Endothelial cell (in vitro differentiated cells): Measurements from ENCODE around the gene RGS3. TPM values are rescaled to one million over a fixed set of nuclear protein-coding genes. Genes with fewer than 3 reads are reported as not detected.

Experiments
- DNase-seq: peaks from one replicate; pipeline ENCODE4 v3.0.0; 2021; ENCODE audit warnings: low spot score
- H3K27ac Mint-ChIP-seq: one replicate; pipeline ENCODE4 v1.8.0; 2021; ENCODE audit warnings: mixed read lengths, inconsistent platforms; ENCODE audit not compliant: unreplicated experiment
- H3K27me3 Mint-ChIP-seq: one replicate; pipeline ENCODE4 v1.8.0; 2021; ENCODE audit warnings: mild to moderate bottlenecking, moderate library complexity, mixed read lengths, inconsistent platforms; ENCODE audit not compliant: unreplicated experiment
- H3K36me3 Mint-ChIP-seq: one replicate; pipeline ENCODE4 v1.8.0; 2021; ENCODE audit warnings: mild to moderate bottlenecking, low read depth, mixed read lengths, inconsistent platforms; ENCODE audit not compliant: unreplicated experiment
- H3K4me1 Mint-ChIP-seq: one replicate; pipeline ENCODE4 v1.8.0; 2021; ENCODE audit warnings: mild to moderate bottlenecking, mixed read lengths, inconsistent platforms; ENCODE audit not compliant: unreplicated experiment
- H3K4me3 Mint-ChIP-seq: one replicate; pipeline ENCODE4 v1.8.0; 2021; ENCODE audit warnings: mild to moderate bottlenecking, mixed read lengths, inconsistent platforms; ENCODE audit not compliant: unreplicated experiment
- H3K9me3 Mint-ChIP-seq: one replicate; pipeline ENCODE4 v1.8.0; 2021; ENCODE audit warnings: mixed read lengths, inconsistent platforms; ENCODE audit not compliant: unreplicated experiment
- total RNA-seq: library from RNA; stranded (reverse); fragmentation: NEBNext Ultra II Directional; extraction: Animal tissue kit (Norgen Biotek cat#: 25700); gene quantifications from one replicate; pipeline ENCODE4 v1.2.1, GENCODE V29; 2021; ENCODE audit not compliant: unreplicated experiment
- TF ChIP-seq, protein P1 (sequence below): fragments of 200-600 bp; sonication (generic); IDR thresholded peaks from one replicate; pipeline ENCODE4 v1.5.0; 2021; ENCODE audit warnings: antibody characterized with exemption; ENCODE audit not compliant: unreplicated experiment

RGS3 gene
- total RNA-seq, 1 donor from 2014 or later = 474 TPM

DNA sequence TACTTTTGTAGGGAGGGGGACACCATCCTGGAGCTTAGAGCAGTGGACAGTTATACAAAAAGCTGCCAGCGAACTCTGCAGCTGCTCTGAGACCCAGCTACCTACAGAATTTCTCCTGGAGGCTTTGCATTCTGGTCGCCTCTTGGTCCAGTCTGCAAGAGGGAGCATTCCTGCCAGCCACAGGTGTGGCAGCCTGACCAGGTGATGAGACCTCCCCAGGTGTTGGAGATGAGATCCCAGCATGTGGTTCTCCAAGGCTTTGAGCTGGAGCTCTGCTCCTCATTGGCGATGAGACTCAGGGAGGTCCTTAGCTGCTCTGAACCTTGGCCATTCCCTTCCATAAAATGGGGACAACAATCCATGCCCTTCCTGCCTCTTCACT is 69.3 kb downstream of the RGS3 start:
- Mint-ChIP-seq H3K4me3 (no peak overlapping the region), H3K27ac (peak overlapping the region; percentile 52), H3K9me3 (no peaks in the 10 kb centered on the region), H3K4me1 (peaks cover 42% of the 10 kb centered on the region), H3K36me3 (peaks cover 76% of the 10 kb centered on the region), H3K27me3 (peaks cover 40% of the 10 kb centered on the region)
- DNase-seq = no peak
- TF ChIP-seq, protein P1, sequence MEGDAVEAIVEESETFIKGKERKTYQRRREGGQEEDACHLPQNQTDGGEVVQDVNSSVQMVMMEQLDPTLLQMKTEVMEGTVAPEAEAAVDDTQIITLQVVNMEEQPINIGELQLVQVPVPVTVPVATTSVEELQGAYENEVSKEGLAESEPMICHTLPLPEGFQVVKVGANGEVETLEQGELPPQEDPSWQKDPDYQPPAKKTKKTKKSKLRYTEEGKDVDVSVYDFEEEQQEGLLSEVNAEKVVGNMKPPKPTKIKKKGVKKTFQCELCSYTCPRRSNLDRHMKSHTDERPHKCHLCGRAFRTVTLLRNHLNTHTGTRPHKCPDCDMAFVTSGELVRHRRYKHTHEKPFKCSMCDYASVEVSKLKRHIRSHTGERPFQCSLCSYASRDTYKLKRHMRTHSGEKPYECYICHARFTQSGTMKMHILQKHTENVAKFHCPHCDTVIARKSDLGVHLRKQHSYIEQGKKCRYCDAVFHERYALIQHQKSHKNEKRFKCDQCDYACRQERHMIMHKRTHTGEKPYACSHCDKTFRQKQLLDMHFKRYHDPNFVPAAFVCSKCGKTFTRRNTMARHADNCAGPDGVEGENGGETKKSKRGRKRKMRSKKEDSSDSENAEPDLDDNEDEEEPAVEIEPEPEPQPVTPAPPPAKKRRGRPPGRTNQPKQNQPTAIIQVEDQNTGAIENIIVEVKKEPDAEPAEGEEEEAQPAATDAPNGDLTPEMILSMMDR = no peak

DNA sequence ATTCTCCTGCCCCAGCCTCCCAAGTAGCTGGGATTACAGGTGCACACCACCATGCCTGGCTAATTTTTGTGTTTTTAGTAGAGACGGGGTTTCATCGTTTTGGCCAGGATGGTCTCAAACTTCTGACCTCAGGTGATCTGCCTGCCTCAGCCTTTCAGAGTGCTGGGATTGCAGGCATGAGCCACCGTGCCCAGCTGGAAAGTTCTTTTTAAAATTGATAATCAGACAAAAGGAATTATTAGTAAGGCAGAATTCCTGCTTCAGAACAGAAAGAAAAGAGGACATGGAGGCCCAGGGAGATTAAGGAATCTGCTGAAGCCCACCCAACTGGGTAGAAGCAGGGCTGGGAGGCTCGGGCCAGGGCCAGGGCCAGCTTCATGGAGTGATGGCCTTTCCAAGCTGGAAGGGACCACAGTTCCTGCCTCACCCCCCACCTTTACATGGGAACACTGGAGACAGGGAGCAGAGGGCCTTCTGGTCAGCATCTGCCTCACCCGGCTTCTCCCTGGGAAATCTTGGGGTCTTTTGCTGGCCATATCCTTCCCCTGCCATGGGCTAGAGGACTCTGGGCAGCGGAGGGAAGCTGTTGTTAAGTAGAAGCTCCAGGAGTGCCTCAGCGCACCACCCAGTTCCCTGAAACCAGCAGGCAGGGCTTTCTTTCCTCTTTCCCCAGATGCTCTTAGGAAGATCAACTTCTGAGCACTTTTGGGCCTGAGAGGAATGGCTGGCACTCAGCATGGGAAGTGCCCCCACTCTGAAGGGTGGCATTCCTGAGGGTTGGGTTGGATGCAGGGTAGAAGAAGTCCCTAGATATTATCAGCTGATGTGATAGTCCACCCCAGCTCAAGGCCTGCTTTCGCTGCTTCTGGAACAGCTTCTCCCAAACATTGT is 70.1 kb downstream of the RGS3 start:
- DNase-seq = no peak
- peaks cover 39% of the 10 kb centered on the region for H3K27me3 Mint-ChIP-seq
- peak overlapping the region; percentile 52 for H3K27ac Mint-ChIP-seq
- peak overlapping the region; percentile 77 for H3K4me3 Mint-ChIP-seq
- H3K4me1 Mint-ChIP-seq = peaks cover 42% of the 10 kb centered on the region
- TF ChIP-seq, protein P1 = no peak
- H3K36me3 Mint-ChIP-seq = peaks cover 72% of the 10 kb centered on the region
- H3K9me3 Mint-ChIP-seq = no peaks in the 10 kb centered on the region

GRCh38 chr9:113535756-113536155 is 72.2 kb downstream of the RGS3 start:
- TF ChIP-seq, protein P1 = no peak
- peak overlapping the region; percentile 76 for H3K4me3 Mint-ChIP-seq
- H3K4me1 Mint-ChIP-seq = peaks cover 48% of the 10 kb centered on the region
- DNase-seq = no peak
- peaks cover 43% of the 10 kb centered on the region for H3K27me3 Mint-ChIP-seq
- H3K27ac Mint-ChIP-seq = peak overlapping the region; percentile 81
- H3K9me3 Mint-ChIP-seq = no peaks in the 10 kb centered on the region
- peaks cover 71% of the 10 kb centered on the region for H3K36me3 Mint-ChIP-seq

GRCh38 chr9:113536166-113536482 is 72.6 kb downstream of the RGS3 start:
- H3K9me3 Mint-ChIP-seq = no peaks in the 10 kb centered on the region
- H3K27ac Mint-ChIP-seq = peak overlapping the region; percentile 81
- peaks cover 45% of the 10 kb centered on the region for H3K27me3 Mint-ChIP-seq
- no peak for DNase-seq
- H3K4me3 Mint-ChIP-seq = no peak overlapping the region
- H3K4me1 Mint-ChIP-seq = peaks cover 52% of the 10 kb centered on the region
- H3K36me3 Mint-ChIP-seq = peaks cover 68% of the 10 kb centered on the region
- TF ChIP-seq, protein P1 = no peak

DNA sequence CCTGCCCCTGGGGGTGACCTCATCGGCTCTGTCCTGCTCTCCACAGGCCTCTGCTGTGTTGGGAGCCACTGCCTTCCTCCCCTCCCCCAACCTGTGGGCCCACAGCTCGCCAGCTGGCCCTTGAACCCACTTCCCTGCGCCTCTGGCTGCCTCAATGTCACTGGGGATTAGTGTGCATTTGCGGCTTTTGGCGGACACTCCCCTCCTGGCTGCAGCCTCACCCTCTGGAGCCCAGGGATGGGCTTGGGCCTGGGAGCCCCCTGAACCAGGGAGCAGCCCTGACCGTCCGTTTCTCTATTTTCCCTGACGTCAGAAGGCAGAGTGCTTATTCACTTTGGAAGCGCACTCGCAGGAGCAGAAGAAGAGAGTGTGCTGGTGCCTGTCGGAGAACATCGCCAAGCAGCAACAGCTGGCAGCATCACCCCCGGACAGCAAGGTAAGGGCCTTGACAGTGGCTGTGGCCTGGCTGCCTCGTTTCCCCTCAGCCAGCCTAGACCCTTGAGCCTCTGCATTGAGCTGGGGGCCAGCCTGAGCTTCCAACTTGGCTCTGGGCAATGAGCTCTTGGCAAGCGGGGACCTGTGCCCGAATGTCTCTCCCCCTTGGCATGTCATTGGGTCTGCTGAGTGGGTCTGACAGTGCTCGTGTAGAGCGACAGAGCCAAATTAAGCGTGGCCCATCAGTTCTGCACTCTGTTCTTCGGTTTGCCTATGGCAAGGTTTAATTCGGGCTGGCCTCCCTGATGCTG is 73.1 kb downstream of the RGS3 start:
- peaks cover 43% of the 10 kb centered on the region for H3K27me3 Mint-ChIP-seq
- peaks cover 66% of the 10 kb centered on the region for H3K36me3 Mint-ChIP-seq
- peaks cover 52% of the 10 kb centered on the region for H3K4me1 Mint-ChIP-seq
- H3K9me3 Mint-ChIP-seq = no peaks in the 10 kb centered on the region
- DNase-seq = no peak
- TF ChIP-seq, protein P1 = no peak
- peak overlapping the region; percentile 84 for H3K4me3 Mint-ChIP-seq
- H3K27ac Mint-ChIP-seq = peak overlapping the region; percentile 84
